Measurements from ENCODE around the gene S1PR5. TPM values are rescaled to one million over a fixed set of nuclear protein-coding genes. Genes with fewer than 3 reads are reported as not detected.
A peak's percentile ranks its signal among the peaks of the same experiment; 100 is the strongest.

The S1PR5 gene
- total RNA-seq, 1 experiment from 2014 or later: 0.57 TPM

GRCh38 chr19:10497371-10497770 lies 19.9 kb downstream of the S1PR5 start:
- Mint-ChIP-seq H3K4me1 (ENCODE audit: low read depth, unreplicated experiment) (peaks cover 7% of the 10 kb centered on the region), H3K9me3 (ENCODE audit: unreplicated experiment) (no peaks in the 10 kb centered on the region), H3K4me3 (ENCODE audit: unreplicated experiment) (no peak overlapping the region), H3K27me3 (ENCODE audit: insufficient read depth, unreplicated experiment) (no peaks in the 10 kb centered on the region), H3K36me3 (ENCODE audit: insufficient read depth, unreplicated experiment) (peaks cover 66% of the 10 kb centered on the region), H3K27ac (ENCODE audit: unreplicated experiment) (no peak overlapping the region)
- Histone ChIP-seq H3K4me1 (peaks cover 7% of the 10 kb centered on the region), H3K4me3 (ENCODE audit: low read depth, low read length) (no peak overlapping the region), H3K36me3 (ENCODE audit: control insufficient read depth, insufficient read depth, low read length) (peaks cover 4% of the 10 kb centered on the region), H3K27me3 (replicated peaks; ENCODE audit: control insufficient read depth, insufficient read depth, low read length) (no peaks in the 10 kb centered on the region), H3K9me3 (no peaks in the 10 kb centered on the region)
- ChIA-PET CTCF (no interaction called here), POLR2A (no interaction called here)
- intact Hi-C loops (cut with micrococcal nuclease; ENCODE audit: unreplicated experiment): no loop called here
- DNase-seq: no peak
- BruUV-seq (replicated peaks): no TSS peak
- TF ChIP-seq CTCF (IDR thresholded peaks at IDR 0.05; ENCODE audit: insufficient read depth in 1 of 2, low read depth in 1 of 2, low read length in 1 of 2, severe bottlenecking in 1 of 2, unreplicated experiment in 1 of 2): no peak

GRCh38 chr19:10491472-10492047 lies 25.7 kb downstream of the S1PR5 start:
- CTCF ChIA-PET: interaction anchor here (2.3 kb wide), 1 partner anchor 13 kb away, joined by 10 read pairs; no protein-coding TSS in a partner anchor
- TF ChIP-seq CTCF (IDR thresholded peaks at IDR 0.05; ENCODE audit: insufficient read depth in 1 of 2, low read depth in 1 of 2, low read length in 1 of 2, severe bottlenecking in 1 of 2, unreplicated experiment in 1 of 2): no peak
- POLR2A ChIA-PET: no interaction called here
- TSS peak; percentile 26 for BruUV-seq (replicated peaks)
- no peaks in the 10 kb centered on the region for H3K4me1 ChIP-seq
- intact Hi-C loops (cut with micrococcal nuclease; ENCODE audit: unreplicated experiment): no loop called here
- no peak for DNase-seq
- H3K4me3 ChIP-seq (ENCODE audit: low read depth, low read length): no peak overlapping the region
- no peaks in the 10 kb centered on the region; the same call in none of the 2 replicates for H3K36me3 ChIP-seq (ENCODE audit: control insufficient read depth, insufficient read depth, low read length)
- no peaks in the 10 kb centered on the region for H3K4me1 Mint-ChIP-seq (ENCODE audit: low read depth, unreplicated experiment)
- no peaks in the 10 kb centered on the region for H3K27me3 Mint-ChIP-seq (ENCODE audit: insufficient read depth, unreplicated experiment)
- no peaks in the 10 kb centered on the region for H3K9me3 ChIP-seq
- no peaks in the 10 kb centered on the region for H3K27me3 ChIP-seq (replicated peaks; ENCODE audit: control insufficient read depth, insufficient read depth, low read length)
- H3K36me3 Mint-ChIP-seq (ENCODE audit: insufficient read depth, unreplicated experiment): peaks cover 86% of the 10 kb centered on the region
- H3K4me3 Mint-ChIP-seq (ENCODE audit: unreplicated experiment): no peak overlapping the region
- no peaks in the 10 kb centered on the region for H3K9me3 Mint-ChIP-seq (ENCODE audit: unreplicated experiment)
- no peak overlapping the region for H3K27ac Mint-ChIP-seq (ENCODE audit: unreplicated experiment)

GRCh38 chr19:10486551-10486950 lies 30.7 kb downstream of the S1PR5 start:
- POLR2A ChIA-PET: interaction anchor here (0.7 kb wide), 1 partner anchor 36 kb away, joined by 6 read pairs; no protein-coding TSS in a partner anchor
- H3K36me3 Mint-ChIP-seq (ENCODE audit: insufficient read depth, unreplicated experiment): peaks cover 60% of the 10 kb centered on the region
- H3K27ac Mint-ChIP-seq (ENCODE audit: unreplicated experiment): no peak overlapping the region
- BruUV-seq (replicated peaks): no TSS peak
- Histone ChIP-seq H3K36me3 (ENCODE audit: control insufficient read depth, insufficient read depth, low read length) (peaks cover 1% of the 10 kb centered on the region), H3K4me1 (no peaks in the 10 kb centered on the region), H3K9me3 (no peaks in the 10 kb centered on the region), H3K27me3 (replicated peaks; ENCODE audit: control insufficient read depth, insufficient read depth, low read length) (no peaks in the 10 kb centered on the region), H3K4me3 (ENCODE audit: low read depth, low read length) (no peak overlapping the region)
- H3K9me3 Mint-ChIP-seq (ENCODE audit: unreplicated experiment): no peaks in the 10 kb centered on the region
- CTCF ChIA-PET: no interaction called here
- H3K27me3 Mint-ChIP-seq (ENCODE audit: insufficient read depth, unreplicated experiment): no peaks in the 10 kb centered on the region
- DNase-seq: no peak
- no peaks in the 10 kb centered on the region for H3K4me1 Mint-ChIP-seq (ENCODE audit: low read depth, unreplicated experiment)
- intact Hi-C loops (cut with micrococcal nuclease; ENCODE audit: unreplicated experiment): no loop called here
- TF ChIP-seq CTCF (IDR thresholded peaks at IDR 0.05; ENCODE audit: insufficient read depth in 1 of 2, low read depth in 1 of 2, low read length in 1 of 2, severe bottlenecking in 1 of 2, unreplicated experiment in 1 of 2): no peak
- H3K4me3 Mint-ChIP-seq (ENCODE audit: unreplicated experiment): no peak overlapping the region

All from Caco-2 (cell line).